Daoy (cell line): ENCODE data around the gene KRTAP10-6. TPM values are rescaled to one million over a fixed set of nuclear protein-coding genes. Genes with fewer than 3 reads are reported as not detected.
A peak's percentile ranks its signal among the peaks of the same experiment; 100 is the strongest.
"Not testable (repeated sequence)": the region's sequence is repeated elsewhere in the genome, so short reads cannot be mapped to it uniquely, and the experiment has no call there.

Experiments
- DNase-seq: peaks from one replicate; pipeline ENCODE4 v3.0.0-alpha.2; 2015; ENCODE audit warnings: low read depth
- total RNA-seq: library from RNA; depleted of rRNA; stranded (reverse); fragments of >200 nt; shearing (Covaris generic); gene quantifications from 2 replicates; pipeline ENCODE4 v1.2.3, GENCODE V29; 2014

KRTAP10-6 gene
- total RNA-seq, 1 experiment from 2014 or later: not detected

- no peak for DNase-seq
Observed at GRCh38 chr21:44578371-44579055, 13.8 kb downstream of the KRTAP10-6 start.

GRCh38 chr21:44576025-44576420 is 16.3 kb downstream of the KRTAP10-6 start:
- no peak for DNase-seq

- no peak for DNase-seq
Observed at GRCh38 chr21:44575307-44576024, 16.8 kb downstream of the KRTAP10-6 start.

- DNase-seq: peak; percentile 34
Observed at GRCh38 chr21:44574457-44575306, 17.6 kb downstream of the KRTAP10-6 start.

GRCh38 chr21:44573630-44574456 is 18.5 kb downstream of the KRTAP10-6 start, which contains the start of gene KRTAP10-4:
TSS of gene KRTAP10-4 (plus strand) at chr21:44573729. CDS start at chr21:44573759, 30 bp downstream.
- not testable (repeated sequence) for DNase-seq

- peak; percentile 73 for DNase-seq
Observed at GRCh38 chr21:44572959-44573583, 19.2 kb downstream of the KRTAP10-6 start.

- no peak for DNase-seq
Observed at GRCh38 chr21:44571844-44572782, 20.2 kb downstream of the KRTAP10-6 start.

- no peak for DNase-seq
Observed at GRCh38 chr21:44571296-44571695, 21.0 kb downstream of the KRTAP10-6 start.

GRCh38 chr21:44569861-44570517 is 22.3 kb downstream of the KRTAP10-6 start:
- no peak for DNase-seq

- no peak for DNase-seq
Observed at GRCh38 chr21:44568667-44569556, 23.4 kb downstream of the KRTAP10-6 start.

GRCh38 chr21:44568261-44568660 is 24.0 kb downstream of the KRTAP10-6 start:
- no peak for DNase-seq

GRCh38 chr21:44567481-44568171 is 24.7 kb downstream of the KRTAP10-6 start:
- DNase-seq: no peak

GRCh38 chr21:44566403-44566802 is 25.9 kb downstream of the KRTAP10-6 start:
- no peak for DNase-seq

GRCh38 chr21:44564886-44565598 is 27.3 kb downstream of the KRTAP10-6 start:
- DNase-seq: no peak

GRCh38 chr21:44564099-44564498 is 28.2 kb downstream of the KRTAP10-6 start:
- DNase-seq: no peak

- no peak for DNase-seq
Observed at GRCh38 chr21:44558695-44559094, 33.6 kb downstream of the KRTAP10-6 start, which contains the start of gene KRTAP10-3. TSS of gene KRTAP10-3 (minus strand) at chr21:44558795. CDS start at chr21:44558715, 80 bp downstream.

GRCh38 chr21:44558329-44558675 is 34.0 kb downstream of the KRTAP10-6 start:
- not testable (repeated sequence) for DNase-seq
